H1 (cell line): ENCODE results near the gene RBM44. TPM values are rescaled to one million over a fixed set of nuclear protein-coding genes. Genes with fewer than 3 reads are reported as not detected.

Experiments used
- BRCA1 ChIP-seq: IDR thresholded peaks from 2 replicates; pipeline ENCODE4 v1.6.1; 2012; ENCODE audit warnings: low read depth, low read length, improper control_type of control experiment
- CHD7 ChIP-seq: fragments of 300-600 bp; sonication (generic); IDR thresholded peaks from 2 replicates; pipeline ENCODE4 v1.7.1; 2012; ENCODE audit warnings: low read length, moderate library complexity, mild to moderate bottlenecking, inconsistent platforms; ENCODE audit not compliant: insufficient replicate concordance
- EP300 ChIP-seq, 2 experiments: IDR thresholded peaks; 1 replicate in 1 of 2; 2 replicates in 1 of 2; pipeline ENCODE4 v1.6.1; 2011 to 2012; ENCODE audit warnings: low read depth in 2 of 2, low read length in 2 of 2, mild to moderate bottlenecking in 2 of 2, borderline replicate concordance in 1 of 2, inconsistent platforms in 1 of 2, moderate library complexity in 1 of 2
- KDM5A ChIP-seq: fragments of 200-600 bp; IDR thresholded peaks from 2 replicates; pipeline ENCODE4 v1.7.1; 2012; ENCODE audit warnings: mild to moderate bottlenecking, low read length, inconsistent platforms, mixed read lengths
- POU5F1 ChIP-seq: IDR thresholded peaks from 2 replicates; pipeline ENCODE4 v1.6.1; 2011; ENCODE audit warnings: low read depth, mild to moderate bottlenecking, low read length, moderate library complexity
- RFX5 ChIP-seq: IDR thresholded peaks from 2 replicates; pipeline ENCODE4 v1.6.1; 2011; ENCODE audit warnings: low read depth, low read length, improper control_type of control experiment, borderline replicate concordance
- TAF1 ChIP-seq: IDR thresholded peaks from 2 replicates; pipeline ENCODE4 v1.6.1; 2011; ENCODE audit warnings: mild to moderate bottlenecking, low read depth, low read length
- polyA plus RNA-seq, 7 experiments: library from polyadenylated mRNA; depleted of rRNA in 3 of 7; stranded (reverse) in 5 of 7; unstranded in 2 of 7; fragments of >200 nt in 5 of 7; fragments of 200-250 nt in 2 of 7; gene quantifications; 1 replicate in 5 of 7; 2 replicates in 1 of 7; 4 replicates in 1 of 7; pipeline versions ENCODE4 v1.2.1 to v1.2.3, GENCODE V29; 2011 to 2013; ENCODE audit warnings: missing spikeins in 2 of 7, mixed read lengths in 2 of 7
- total RNA-seq: library from RNA; stranded (reverse); fragmentation: NEBNext Ultra II Directional; extraction: Animal tissue kit (Norgen Biotek cat#: 25700); gene quantifications from 2 replicates; pipeline ENCODE4 v1.2.1, GENCODE V29; 2021

The RBM44 gene
- total and polyA plus RNA-seq, 2 of the 8 experiments (the other 6 are each of a cell fraction or from before 2014, with no cell fraction given), result 0.12 to 0.43 TPM

GRCh38 chr2:237815637-237816036 is 17.1 kb downstream of the RBM44 start (continued):
- TF ChIP-seq CHD7 (no peak), RFX5 (no peak), EP300 (IDR thresholded peaks at IDR 0.05; ENCODE audit: borderline replicate concordance in 1 of 2, low read depth in 2 of 2, low read length in 2 of 2) (no peak), BRCA1 (no peak), POU5F1 (no peak), TAF1 (no peak), KDM5A (no peak)
